HFFc6 (cell line): ENCODE data around the gene MAS1. TPM values are rescaled to one million over a fixed set of nuclear protein-coding genes. Genes with fewer than 3 reads are reported as not detected.
"Not testable (repeated sequence)": the region's sequence is repeated elsewhere in the genome, so short reads cannot be mapped to it uniquely, and the experiment has no call there.

Experiments
- DNase-seq: peaks from one replicate; pipeline ENCODE4 v3.0.0-alpha.2; 2018
- H3K27ac Mint-ChIP-seq: 2 replicates; pipeline ENCODE4 v1.8.0; 2020; ENCODE audit warnings: mild to moderate bottlenecking, mixed read lengths
- H3K27me3 Mint-ChIP-seq: 2 replicates; pipeline ENCODE4 v1.8.0; 2021; ENCODE audit warnings: mild to moderate bottlenecking, moderate library complexity, mixed read lengths; ENCODE audit not compliant: insufficient read depth
- H3K36me3 Mint-ChIP-seq: 2 replicates; pipeline ENCODE4 v1.8.0; 2021; ENCODE audit warnings: low read depth, mixed read lengths
- H3K4me1 Mint-ChIP-seq: 2 replicates; pipeline ENCODE4 v1.8.0; 2020; ENCODE audit warnings: low read depth, mixed read lengths
- H3K4me3 Mint-ChIP-seq: 2 replicates; pipeline ENCODE4 v1.8.0; 2020; ENCODE audit warnings: mild to moderate bottlenecking, moderate library complexity, mixed read lengths
- H3K9me3 Mint-ChIP-seq: 2 replicates; pipeline ENCODE4 v1.8.0; 2020; ENCODE audit warnings: mild to moderate bottlenecking, mixed read lengths
- total RNA-seq, 6 experiments: library from RNA; stranded (reverse); fragmentation: NEBNext Ultra II Directional; extraction: Animal tissue kit (Norgen Biotek cat#: 25700); gene quantifications; 2 replicates in 1 of 6; 3 replicates in 5 of 6; pipeline ENCODE4 v1.2.3, GENCODE V29; 2021
- TF ChIP-seq, protein P1 (sequence below): fragments of 200-600 bp; sonication (generic); IDR thresholded peaks from 2 replicates; pipeline ENCODE4 v1.5.0; 2021; ENCODE audit warnings: antibody characterized with exemption, mild to moderate bottlenecking

MAS1 gene
- total RNA-seq, 6 experiments from 2014 or later: not detected

DNA sequence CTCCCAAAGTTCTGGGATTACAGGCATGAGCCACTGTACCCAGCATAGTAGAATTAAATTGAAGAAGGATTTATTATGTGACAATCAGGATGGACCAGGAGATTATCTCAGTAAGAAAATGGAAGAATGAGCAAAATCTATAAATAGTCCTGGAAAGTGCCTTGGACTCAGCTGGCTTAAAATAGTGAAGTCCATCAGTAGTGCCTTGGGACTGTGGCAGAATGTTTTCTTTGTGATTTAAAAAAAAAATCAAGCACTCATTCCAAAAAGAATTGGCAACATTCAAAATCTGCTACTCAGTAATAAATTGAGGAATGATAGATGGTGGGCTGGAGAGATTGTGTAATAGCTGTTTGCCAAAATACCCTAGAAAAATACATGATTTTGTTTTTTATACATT is 37.0 kb upstream of the MAS1 start:
- Mint-ChIP-seq H3K9me3 (peaks cover 6% of the 10 kb centered on the region), H3K27me3 (peaks cover 17% of the 10 kb centered on the region), H3K4me1 (no peaks in the 10 kb centered on the region), H3K4me3 (no peak overlapping the region), H3K36me3 (no peaks in the 10 kb centered on the region), H3K27ac (no peak overlapping the region)
- DNase-seq: no peak
- TF ChIP-seq, protein P1, sequence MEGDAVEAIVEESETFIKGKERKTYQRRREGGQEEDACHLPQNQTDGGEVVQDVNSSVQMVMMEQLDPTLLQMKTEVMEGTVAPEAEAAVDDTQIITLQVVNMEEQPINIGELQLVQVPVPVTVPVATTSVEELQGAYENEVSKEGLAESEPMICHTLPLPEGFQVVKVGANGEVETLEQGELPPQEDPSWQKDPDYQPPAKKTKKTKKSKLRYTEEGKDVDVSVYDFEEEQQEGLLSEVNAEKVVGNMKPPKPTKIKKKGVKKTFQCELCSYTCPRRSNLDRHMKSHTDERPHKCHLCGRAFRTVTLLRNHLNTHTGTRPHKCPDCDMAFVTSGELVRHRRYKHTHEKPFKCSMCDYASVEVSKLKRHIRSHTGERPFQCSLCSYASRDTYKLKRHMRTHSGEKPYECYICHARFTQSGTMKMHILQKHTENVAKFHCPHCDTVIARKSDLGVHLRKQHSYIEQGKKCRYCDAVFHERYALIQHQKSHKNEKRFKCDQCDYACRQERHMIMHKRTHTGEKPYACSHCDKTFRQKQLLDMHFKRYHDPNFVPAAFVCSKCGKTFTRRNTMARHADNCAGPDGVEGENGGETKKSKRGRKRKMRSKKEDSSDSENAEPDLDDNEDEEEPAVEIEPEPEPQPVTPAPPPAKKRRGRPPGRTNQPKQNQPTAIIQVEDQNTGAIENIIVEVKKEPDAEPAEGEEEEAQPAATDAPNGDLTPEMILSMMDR: no peak

DNA sequence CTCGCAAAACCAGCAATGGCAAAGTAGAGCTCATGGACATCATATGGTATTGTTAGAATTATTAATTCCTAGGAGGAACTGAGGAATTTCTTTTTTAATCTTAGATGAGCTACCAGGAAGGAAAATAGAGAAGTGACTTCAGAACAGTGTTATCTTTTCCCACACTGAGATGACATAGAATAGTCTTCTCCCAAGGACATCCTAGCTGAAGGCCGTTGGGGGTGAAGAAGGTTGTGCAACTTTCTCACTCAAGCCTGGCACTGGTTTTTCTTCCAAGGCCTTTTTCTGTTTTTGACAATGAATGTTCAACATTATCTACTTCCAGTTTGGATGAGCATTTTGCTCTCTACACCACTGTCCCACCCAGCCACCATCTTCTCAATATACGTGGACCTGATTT is 35.8 kb upstream of the MAS1 start:
- Mint-ChIP-seq H3K4me1 (no peaks in the 10 kb centered on the region), H3K4me3 (no peak overlapping the region)
- TF ChIP-seq, protein P1: no peak

DNA sequence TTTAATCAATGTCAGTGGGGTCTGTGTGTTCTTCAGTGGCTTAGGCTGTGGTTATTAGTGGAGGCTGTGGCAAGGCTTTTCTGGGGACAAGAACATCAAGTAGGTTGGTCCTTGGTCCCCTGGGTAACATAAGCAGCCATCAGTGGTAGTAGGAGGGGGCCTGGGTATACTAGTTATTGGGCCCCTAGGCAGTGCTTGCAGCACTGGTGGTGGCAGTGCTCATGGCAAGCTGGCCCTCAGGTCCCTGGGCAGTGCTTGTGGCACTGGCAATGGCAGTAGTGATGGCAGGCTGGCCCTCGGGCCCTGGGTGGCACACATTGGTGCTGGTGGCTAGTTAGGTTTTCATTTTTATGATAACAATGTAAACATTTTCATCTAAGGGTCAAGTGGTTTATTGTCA is 32.5 kb upstream of the MAS1 start:
- no peaks in the 10 kb centered on the region for H3K36me3 Mint-ChIP-seq
- peaks cover 7% of the 10 kb centered on the region for H3K4me1 Mint-ChIP-seq
- DNase-seq: no peak
- H3K27ac Mint-ChIP-seq: no peak overlapping the region
- H3K4me3 Mint-ChIP-seq: no peak overlapping the region
- TF ChIP-seq, protein P1: no peak
- H3K27me3 Mint-ChIP-seq: peaks cover 21% of the 10 kb centered on the region
- no peaks in the 10 kb centered on the region; the same call in 1 of the 2 replicates for H3K9me3 Mint-ChIP-seq

More for the DNA sequence above, 35.8 kb upstream of the MAS1 start:
- Mint-ChIP-seq H3K27me3 (peaks cover 17% of the 10 kb centered on the region), H3K27ac (no peak overlapping the region), H3K9me3 (no peaks in the 10 kb centered on the region; the same call in 1 of the 2 replicates), H3K36me3 (no peaks in the 10 kb centered on the region)
- DNase-seq: no peak

DNA sequence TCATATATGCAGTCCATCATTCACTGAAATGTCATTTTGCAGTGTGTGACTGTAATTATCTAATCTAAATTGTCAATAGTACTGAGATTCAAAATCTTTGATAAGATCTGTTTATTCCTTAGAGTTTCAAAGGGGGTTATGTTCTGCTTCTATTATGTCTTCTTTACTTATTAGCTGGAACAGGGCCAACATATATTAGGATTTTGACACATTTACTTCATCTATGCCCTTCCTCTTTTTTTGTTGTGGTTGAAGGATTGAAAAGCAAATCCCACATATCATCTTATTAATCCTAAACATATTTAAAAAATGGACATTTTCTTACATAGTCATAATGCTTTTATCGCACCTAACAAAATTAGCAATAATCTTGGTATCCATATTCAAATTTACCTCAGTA is 30.3 kb upstream of the MAS1 start:
- no peak overlapping the region for H3K27ac Mint-ChIP-seq
- H3K9me3 Mint-ChIP-seq: no peaks in the 10 kb centered on the region; the same call in 1 of the 2 replicates
- DNase-seq: no peak
- no peak overlapping the region for H3K4me3 Mint-ChIP-seq
- TF ChIP-seq, protein P1: no peak
- no peaks in the 10 kb centered on the region for H3K36me3 Mint-ChIP-seq
- H3K27me3 Mint-ChIP-seq: peaks cover 20% of the 10 kb centered on the region
- peaks cover 7% of the 10 kb centered on the region for H3K4me1 Mint-ChIP-seq

DNA sequence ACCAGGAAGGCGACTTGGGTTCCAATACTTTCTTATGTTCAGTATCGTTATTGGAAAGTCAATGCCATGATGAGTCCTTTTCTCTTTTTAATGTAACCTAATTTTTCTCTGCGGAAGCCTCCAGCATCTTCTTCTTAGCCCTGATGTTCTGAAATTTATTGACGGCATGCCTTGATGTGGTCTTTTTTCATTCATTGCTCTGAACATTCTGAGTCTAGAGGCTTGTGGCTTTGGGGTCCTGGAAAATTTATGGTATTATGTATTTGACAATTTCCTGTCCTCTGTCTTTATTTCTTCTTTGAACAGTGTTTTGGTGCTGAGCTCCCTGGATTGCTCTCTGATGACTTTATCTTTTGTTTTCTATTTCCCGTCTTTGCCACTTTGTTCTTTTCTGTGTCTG is 28.7 kb upstream of the MAS1 start:
- no peak for DNase-seq
- Mint-ChIP-seq H3K27ac (no peak overlapping the region), H3K4me3 (no peak overlapping the region), H3K36me3 (no peaks in the 10 kb centered on the region), H3K4me1 (peaks cover 7% of the 10 kb centered on the region), H3K9me3 (no peaks in the 10 kb centered on the region; the same call in none of the 2 replicates), H3K27me3 (peaks cover 11% of the 10 kb centered on the region)
- TF ChIP-seq, protein P1: no peak

DNA sequence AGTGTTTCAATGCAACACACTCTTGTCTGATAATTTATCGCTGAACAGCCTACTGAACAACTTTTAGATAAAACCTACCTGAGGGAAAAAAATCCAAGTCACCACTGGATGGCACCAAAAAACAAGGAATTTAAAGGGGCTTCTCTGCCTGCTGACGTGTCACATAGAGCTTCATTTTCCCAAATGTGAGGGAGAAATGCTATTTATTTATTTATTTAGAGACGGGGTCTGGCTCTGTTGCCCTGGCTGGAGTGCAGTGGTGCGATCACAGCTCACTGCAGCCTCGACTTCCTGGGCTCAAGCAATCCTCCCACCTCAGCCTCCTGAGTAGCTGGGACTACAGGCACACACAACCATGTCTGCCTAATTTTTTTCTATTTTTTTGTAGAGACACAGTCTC is 27.4 kb upstream of the MAS1 start:
- not testable (repeated sequence) for H3K4me1 Mint-ChIP-seq, H3K4me3 Mint-ChIP-seq, H3K27me3 Mint-ChIP-seq, H3K36me3 Mint-ChIP-seq, H3K27ac Mint-ChIP-seq, H3K9me3 Mint-ChIP-seq
- TF ChIP-seq, protein P1: peak; percentile 80
- DNase-seq: peak; percentile 60
